Measurements from ENCODE around the gene P3H2. TPM values are rescaled to one million over a fixed set of nuclear protein-coding genes. Genes with fewer than 3 reads are reported as not detected.
A peak's percentile ranks its signal among the peaks of the same experiment; 100 is the strongest.

The P3H2 gene
- total RNA-seq, 2 donors from 2014 or later, result not detected

- H3K27ac Mint-ChIP-seq, result no peak overlapping the region
- H3K4me1 Mint-ChIP-seq, result peaks cover 4% of the 10 kb centered on the region
- H3K9me3 Mint-ChIP-seq, result no peaks in the 10 kb centered on the region
- H3K4me3 Mint-ChIP-seq, result no peak overlapping the region
- ATAC-seq (replicated peaks), result no peak
- no peaks in the 10 kb centered on the region for H3K27me3 Mint-ChIP-seq
- H3K36me3 Mint-ChIP-seq (ENCODE audit: low read depth), result no peaks in the 10 kb centered on the region
Observed at GRCh38 chr3:189945935-189946709, 174.6 kb downstream of the P3H2 start.

- Mint-ChIP-seq H3K27me3 (no peaks in the 10 kb centered on the region), H3K27ac (no peak overlapping the region), H3K9me3 (no peaks in the 10 kb centered on the region), H3K4me3 (no peak overlapping the region), H3K36me3 (ENCODE audit: low read depth) (no peaks in the 10 kb centered on the region), H3K4me1 (peaks cover 4% of the 10 kb centered on the region)
- peak; percentile 60 for ATAC-seq (replicated peaks)
Observed at GRCh38 chr3:189944285-189945145, 176.2 kb downstream of the P3H2 start.

GRCh38 chr3:189942948-189943347 lies 177.7 kb downstream of the P3H2 start:
- Mint-ChIP-seq H3K27ac (no peak overlapping the region), H3K36me3 (ENCODE audit: low read depth) (no peaks in the 10 kb centered on the region), H3K27me3 (no peaks in the 10 kb centered on the region), H3K4me1 (no peaks in the 10 kb centered on the region), H3K4me3 (no peak overlapping the region), H3K9me3 (no peaks in the 10 kb centered on the region)
- ATAC-seq (replicated peaks), result no peak

- Mint-ChIP-seq H3K27me3 (no peaks in the 10 kb centered on the region), H3K9me3 (no peaks in the 10 kb centered on the region), H3K4me1 (no peaks in the 10 kb centered on the region), H3K36me3 (ENCODE audit: low read depth) (no peaks in the 10 kb centered on the region), H3K4me3 (no peak overlapping the region), H3K27ac (no peak overlapping the region)
- peak; percentile 42 for ATAC-seq (replicated peaks)
Observed at GRCh38 chr3:189941679-189942078, 179.0 kb downstream of the P3H2 start.

GRCh38 chr3:189941125-189941524 lies 179.6 kb downstream of the P3H2 start:
- ATAC-seq (replicated peaks), result no peak
- Mint-ChIP-seq H3K36me3 (ENCODE audit: low read depth) (no peaks in the 10 kb centered on the region), H3K4me1 (no peaks in the 10 kb centered on the region), H3K9me3 (no peaks in the 10 kb centered on the region), H3K27me3 (no peaks in the 10 kb centered on the region), H3K27ac (no peak overlapping the region), H3K4me3 (no peak overlapping the region)

- Mint-ChIP-seq H3K4me3 (no peak overlapping the region), H3K36me3 (ENCODE audit: low read depth) (no peaks in the 10 kb centered on the region), H3K9me3 (no peaks in the 10 kb centered on the region), H3K27ac (no peak overlapping the region), H3K4me1 (no peaks in the 10 kb centered on the region), H3K27me3 (no peaks in the 10 kb centered on the region)
- ATAC-seq (replicated peaks), result no peak
Observed at GRCh38 chr3:189937302-189938127, 183.2 kb downstream of the P3H2 start.

- ATAC-seq (replicated peaks), result no peak
- Mint-ChIP-seq H3K4me3 (no peak overlapping the region), H3K36me3 (ENCODE audit: low read depth) (no peaks in the 10 kb centered on the region), H3K9me3 (no peaks in the 10 kb centered on the region), H3K27ac (no peak overlapping the region), H3K4me1 (no peaks in the 10 kb centered on the region), H3K27me3 (no peaks in the 10 kb centered on the region)
Observed at GRCh38 chr3:189936201-189936945, 184.3 kb downstream of the P3H2 start.

GRCh38 chr3:189927975-189928895 lies 192.5 kb downstream of the P3H2 start:
- peak overlapping the region; percentile 83 for H3K27ac Mint-ChIP-seq
- H3K27me3 Mint-ChIP-seq, result no peaks in the 10 kb centered on the region
- no peaks in the 10 kb centered on the region for H3K9me3 Mint-ChIP-seq
- H3K36me3 Mint-ChIP-seq (ENCODE audit: low read depth), result no peaks in the 10 kb centered on the region
- H3K4me1 Mint-ChIP-seq, result peaks cover 14% of the 10 kb centered on the region
- ATAC-seq (replicated peaks), result peak; percentile 96
- H3K4me3 Mint-ChIP-seq, result peak overlapping the region; percentile 50

GRCh38 chr3:189921770-189922169 lies 198.9 kb downstream of the P3H2 start:
- Mint-ChIP-seq H3K27ac (no peak overlapping the region), H3K27me3 (no peaks in the 10 kb centered on the region), H3K36me3 (ENCODE audit: low read depth) (no peaks in the 10 kb centered on the region), H3K4me3 (no peak overlapping the region), H3K4me1 (no peaks in the 10 kb centered on the region), H3K9me3 (no peaks in the 10 kb centered on the region)
- ATAC-seq (replicated peaks), result no peak

GRCh38 chr3:189914799-189915198 lies 205.9 kb downstream of the P3H2 start:
- H3K4me1 Mint-ChIP-seq, result no peaks in the 10 kb centered on the region
- H3K9me3 Mint-ChIP-seq, result no peaks in the 10 kb centered on the region
- H3K36me3 Mint-ChIP-seq (ENCODE audit: low read depth), result no peaks in the 10 kb centered on the region
- ATAC-seq (replicated peaks), result peak; percentile 75
- peaks cover 11% of the 10 kb centered on the region for H3K27me3 Mint-ChIP-seq
- H3K4me3 Mint-ChIP-seq, result no peak overlapping the region
- H3K27ac Mint-ChIP-seq, result no peak overlapping the region

- no peaks in the 10 kb centered on the region for H3K4me1 Mint-ChIP-seq
- no peak for ATAC-seq (replicated peaks)
- H3K4me3 Mint-ChIP-seq, result no peak overlapping the region
- H3K36me3 Mint-ChIP-seq (ENCODE audit: low read depth), result no peaks in the 10 kb centered on the region
- peaks cover 21% of the 10 kb centered on the region for H3K27me3 Mint-ChIP-seq
- no peak overlapping the region for H3K27ac Mint-ChIP-seq
- H3K9me3 Mint-ChIP-seq, result no peaks in the 10 kb centered on the region
Observed at GRCh38 chr3:189911001-189911400, 209.7 kb downstream of the P3H2 start.

GRCh38 chr3:189909573-189909972 lies 211.1 kb downstream of the P3H2 start:
- Mint-ChIP-seq H3K27me3 (peaks cover 17% of the 10 kb centered on the region), H3K4me1 (no peaks in the 10 kb centered on the region), H3K9me3 (no peaks in the 10 kb centered on the region), H3K27ac (no peak overlapping the region), H3K36me3 (ENCODE audit: low read depth) (no peaks in the 10 kb centered on the region), H3K4me3 (no peak overlapping the region)
- no peak for ATAC-seq (replicated peaks)

GRCh38 chr3:189909139-189909538 lies 211.6 kb downstream of the P3H2 start:
- Mint-ChIP-seq H3K27ac (no peak overlapping the region), H3K36me3 (ENCODE audit: low read depth) (no peaks in the 10 kb centered on the region), H3K9me3 (no peaks in the 10 kb centered on the region), H3K4me1 (no peaks in the 10 kb centered on the region), H3K4me3 (no peak overlapping the region), H3K27me3 (peaks cover 17% of the 10 kb centered on the region)
- no peak for ATAC-seq (replicated peaks)
